GM23338 (cell line): ENCODE measurements around the gene HNMT. TPM values are rescaled to one million over a fixed set of nuclear protein-coding genes. Genes with fewer than 3 reads are reported as not detected.

Experiments
- ATAC-seq: fragments of 200-7000 bp; cut with Tn5 transposase; 3 replicates; pipeline ENCODE4 v1.9.1; 2020
- DNase-seq: peaks from one replicate; pipeline ENCODE4 v3.0.0-alpha.2; 2015; ENCODE audit warnings: low spot score
- H2AFZ ChIP-seq: fragments of 200-600 bp; sonication (generic); 2 replicates; pipeline ENCODE4 v1.8.0; 2016; ENCODE audit warnings: antibody characterized with exemption, mild to moderate bottlenecking, moderate library complexity
- H3F3A ChIP-seq: fragments of 200-600 bp; sonication (generic); replicated peaks from 2 replicates; pipeline ENCODE4 v1.8.0; 2017; ENCODE audit warnings: antibody characterized with exemption, mixed run types, low read depth
- H3K27ac ChIP-seq: fragments of 200-600 bp; sonication (generic); 2 replicates; pipeline ENCODE4 v1.6.1; 2016; ENCODE audit warnings: low read depth
- H3K27me3 ChIP-seq: fragments of 200-600 bp; sonication (generic); 2 replicates; pipeline ENCODE4 v1.8.0; 2016; ENCODE audit warnings: mild to moderate bottlenecking, mixed run types, moderate library complexity; ENCODE audit not compliant: insufficient read depth
- H3K36me3 ChIP-seq: fragments of 200-600 bp; sonication (generic); 2 replicates; pipeline ENCODE4 v1.8.0; 2016; ENCODE audit warnings: mild to moderate bottlenecking; ENCODE audit not compliant: insufficient read depth
- H3K4me1 ChIP-seq: fragments of 200-600 bp; sonication (generic); 2 replicates; pipeline ENCODE4 v1.8.0; 2016; ENCODE audit warnings: mild to moderate bottlenecking, moderate library complexity; ENCODE audit not compliant: insufficient read depth
- H3K4me2 ChIP-seq: fragments of 200-600 bp; sonication (generic); 2 replicates; pipeline ENCODE4 v1.7.1; 2017; ENCODE audit warnings: mixed run types
- H3K4me3 ChIP-seq: fragments of 200-600 bp; sonication (generic); 2 replicates; pipeline ENCODE4 v1.6.1; 2016; ENCODE audit warnings: mixed run types
- H3K79me2 ChIP-seq: fragments of 200-600 bp; sonication (generic); replicated peaks from 2 replicates; pipeline ENCODE4 v1.8.0; 2017; ENCODE audit warnings: mild to moderate bottlenecking; ENCODE audit not compliant: insufficient read depth
- H3K9me2 ChIP-seq: fragments of 200-600 bp; sonication (generic); 2 replicates; pipeline ENCODE4 v1.8.0; 2017; ENCODE audit not compliant: insufficient read depth
- H4K20me1 ChIP-seq: fragments of 200-600 bp; sonication (generic); replicated peaks from 2 replicates; pipeline ENCODE4 v1.8.0; 2017; ENCODE audit warnings: mild to moderate bottlenecking; ENCODE audit not compliant: insufficient read depth
- H3K27ac Mint-ChIP-seq: 2 replicates; pipeline ENCODE4 v1.8.0; 2020; ENCODE audit warnings: inconsistent platforms, mild to moderate bottlenecking, moderate library complexity, mixed read lengths
- H3K27me3 Mint-ChIP-seq: 3 replicates; pipeline ENCODE4 v1.8.0; 2022; ENCODE audit warnings: low read depth, mild to moderate bottlenecking, moderate library complexity, mixed read lengths, inconsistent platforms; ENCODE audit not compliant: insufficient read depth, poor library complexity
- H3K36me3 Mint-ChIP-seq: 3 replicates; pipeline ENCODE4 v1.8.0; 2021; ENCODE audit warnings: low read depth, mild to moderate bottlenecking, inconsistent platforms, moderate library complexity, mixed read lengths
- H3K4me1 Mint-ChIP-seq: 3 replicates; pipeline ENCODE4 v1.8.0; 2020; ENCODE audit warnings: mild to moderate bottlenecking, inconsistent platforms, mixed read lengths
- H3K4me3 Mint-ChIP-seq: 3 replicates; pipeline ENCODE4 v1.8.0; 2021; ENCODE audit warnings: moderate library complexity, mild to moderate bottlenecking, inconsistent platforms, mixed read lengths
- H3K9me3 Mint-ChIP-seq: 3 replicates; pipeline ENCODE4 v1.8.0; 2020; ENCODE audit warnings: moderate library complexity, mild to moderate bottlenecking, inconsistent platforms, mixed read lengths
- CREB1 ChIP-seq: fragments of 250-450 bp; sonication (Bioruptor Pico); IDR thresholded peaks from 2 replicates; pipeline ENCODE4 v1.5.0; 2020; ENCODE audit warnings: low read depth, mild to moderate bottlenecking, moderate library complexity
- ETS1 ChIP-seq: IDR thresholded peaks from 2 replicates; pipeline ENCODE4 v1.6.1; 2016; ENCODE audit warnings: antibody characterized with exemption
- EZH2 ChIP-seq: fragments of 200-600 bp; sonication (generic); IDR thresholded peaks from one replicate; pipeline ENCODE4 v1.8.0; 2017; ENCODE audit warnings: antibody characterized with exemption, mild to moderate bottlenecking, low read depth; ENCODE audit not compliant: unreplicated experiment
- EZH2phosphoT487 ChIP-seq: fragments of 200-600 bp; sonication (generic); IDR thresholded peaks from one replicate; pipeline ENCODE4 v1.8.1; 2018; ENCODE audit warnings: antibody characterized with exemption; ENCODE audit not compliant: unreplicated experiment
- JUNB ChIP-seq: IDR thresholded peaks from one replicate; pipeline ENCODE4 v1.6.1; 2016; ENCODE audit warnings: antibody characterized with exemption; ENCODE audit not compliant: unreplicated experiment
- NANOG ChIP-seq: IDR thresholded peaks from 2 replicates; pipeline ENCODE4 v1.6.1; 2016; ENCODE audit warnings: antibody characterized with exemption, borderline replicate concordance
- ZNF114 ChIP-seq: fragments of 250-450 bp; sonication (Bioruptor Pico); IDR thresholded peaks from 2 replicates; pipeline ENCODE4 v1.5.0; 2020; ENCODE audit warnings: mild to moderate bottlenecking, moderate library complexity
- ZNF331 ChIP-seq: fragments of 250-450 bp; sonication (Bioruptor Pico); IDR thresholded peaks from 2 replicates; pipeline ENCODE4 v1.5.0; 2020; ENCODE audit warnings: low read depth, mild to moderate bottlenecking, moderate library complexity
- ZNF462 ChIP-seq: fragments of 250-450 bp; sonication (Bioruptor Pico); IDR thresholded peaks from 2 replicates; pipeline ENCODE4 v1.5.0; 2020; ENCODE audit warnings: mild to moderate bottlenecking, moderate library complexity
- polyA plus RNA-seq: library from polyadenylated mRNA; unstranded; fragments of >200 nt; fragmentation: Nextera tagmentation; extraction: Ambion mirVana; gene quantifications from 2 replicates; pipeline ENCODE4 v1.2.1, GENCODE V29; 2016
- total RNA-seq: library from RNA; depleted of rRNA; stranded (reverse); fragments of >200 nt; shearing (Covaris generic); gene quantifications from 2 replicates; pipeline ENCODE4 v1.2.3, GENCODE V29; 2014

HNMT gene
- total and polyA plus RNA-seq, 2 experiments from 2014 or later, result 3.3 to 3.4 TPM

- TF ChIP-seq ZNF462 (CRISPR knock-in tag), result no peak
Observed at GRCh38 chr2:137947728-137948336, 16.4 kb upstream of the HNMT start (continued).

GRCh38 chr2:137948894-137949293, 15.4 kb upstream of the HNMT start:
- H3K9me2 ChIP-seq, result no peaks in the 10 kb centered on the region
- no peaks in the 10 kb centered on the region for H3K79me2 ChIP-seq
- H3F3A ChIP-seq, result no peaks in the 10 kb centered on the region
- H3K4me3 ChIP-seq, result no peak overlapping the region
- Mint-ChIP-seq H3K4me1 (peaks cover 7% of the 10 kb centered on the region), H3K36me3 (no peaks in the 10 kb centered on the region), H3K27ac (no peak overlapping the region), H3K27me3 (peaks cover 1% of the 10 kb centered on the region), H3K9me3 (no peaks in the 10 kb centered on the region), H3K4me3 (no peak overlapping the region)
- no peaks in the 10 kb centered on the region; the same call in 1 of the 2 replicates for H3K4me1 ChIP-seq
- no peak overlapping the region for H3K4me2 ChIP-seq
- peaks cover 18% of the 10 kb centered on the region for H3K27me3 ChIP-seq
- DNase-seq (no peak), ATAC-seq (no peak)
- H3K36me3 ChIP-seq, result no peaks in the 10 kb centered on the region
- no peak overlapping the region for H3K27ac ChIP-seq
- H4K20me1 ChIP-seq, result no peaks in the 10 kb centered on the region
- no peak overlapping the region for H2AFZ ChIP-seq
- no peak for TF ChIP-seq JUNB
- no peak for TF ChIP-seq ZNF462 (CRISPR knock-in tag)
- no peak for TF ChIP-seq EZH2
- no peak for TF ChIP-seq ZNF331
- no peak for TF ChIP-seq NANOG
- TF ChIP-seq ETS1, result no peak
- TF ChIP-seq CREB1 (CRISPR knock-in tag), result no peak
- TF ChIP-seq ZNF114, result no peak
- no peak for TF ChIP-seq EZH2phosphoT487
